HK-2 (cell line): ENCODE results near the gene CD79A.
"Not testable (repeated sequence)": the region's sequence is repeated elsewhere in the genome, so short reads cannot be mapped to it uniquely, and the experiment has no call there.

ENCODE experiments used
- DNase-seq: peaks from one replicate; pipeline ENCODE4 v3.0.0-alpha.2; 2018; ENCODE audit not compliant: unreplicated experiment

Gene CD79A

DNA sequence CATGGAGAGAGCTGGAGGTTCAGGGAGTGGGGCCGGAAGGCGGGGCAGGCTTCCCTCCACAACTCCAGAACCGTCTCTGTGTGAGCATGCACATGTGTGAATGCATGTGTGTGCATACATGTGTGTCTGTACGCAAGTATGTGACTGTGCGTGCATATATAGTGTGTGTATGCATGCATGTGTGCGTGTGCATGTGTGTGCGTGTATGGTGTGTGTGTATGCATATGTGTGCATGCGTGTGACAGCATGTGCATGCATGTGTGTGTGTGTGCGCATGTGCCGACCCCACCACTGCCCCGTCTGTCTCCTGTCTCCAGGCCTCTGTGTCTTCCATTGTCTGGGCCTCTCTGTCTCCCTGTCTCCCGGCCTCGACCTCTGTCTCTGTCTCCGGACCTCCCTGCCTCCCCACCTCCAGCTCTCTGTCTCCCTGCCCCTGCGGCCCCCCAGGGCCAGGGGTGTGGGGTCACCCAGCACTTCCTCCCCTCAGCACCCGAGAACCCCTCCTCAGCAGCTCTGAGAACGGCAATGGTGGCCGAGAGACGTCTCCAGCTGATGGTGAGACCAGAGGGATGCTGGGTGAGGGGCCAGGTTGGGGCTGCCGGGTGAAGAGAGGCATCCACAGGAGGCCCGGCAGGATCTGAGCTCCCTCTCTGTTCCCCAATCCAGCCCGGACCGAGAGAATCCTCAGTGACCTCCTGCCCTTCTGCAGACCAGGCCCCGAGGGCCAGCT is 28.4 kb downstream of the CD79A start:
- no peak for DNase-seq

DNA sequence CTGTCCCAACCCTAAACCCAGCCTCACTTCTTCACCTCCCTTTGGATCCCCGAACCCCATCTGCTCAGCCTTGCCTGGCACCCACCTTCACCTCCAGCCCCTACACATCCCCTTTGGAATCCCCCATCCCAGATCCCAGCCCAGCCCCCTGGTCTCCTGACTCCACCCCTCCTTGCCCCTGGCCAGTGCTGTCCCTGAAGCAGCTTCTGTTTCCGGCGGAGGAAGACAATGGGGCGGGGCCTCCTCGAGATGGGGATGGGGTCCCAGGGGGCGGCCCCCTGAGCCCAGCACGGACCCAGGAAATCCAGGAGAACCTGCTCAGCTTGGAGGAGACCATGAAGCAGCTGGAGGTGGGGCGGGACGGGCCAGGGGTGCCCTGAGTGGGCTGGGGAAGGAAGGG is 29.2 kb downstream of the CD79A start:
- no peak for DNase-seq

- no peak for DNase-seq
Measured at GRCh38 chr19:41906916-41907680, 30.0 kb downstream of the CD79A start.

DNA sequence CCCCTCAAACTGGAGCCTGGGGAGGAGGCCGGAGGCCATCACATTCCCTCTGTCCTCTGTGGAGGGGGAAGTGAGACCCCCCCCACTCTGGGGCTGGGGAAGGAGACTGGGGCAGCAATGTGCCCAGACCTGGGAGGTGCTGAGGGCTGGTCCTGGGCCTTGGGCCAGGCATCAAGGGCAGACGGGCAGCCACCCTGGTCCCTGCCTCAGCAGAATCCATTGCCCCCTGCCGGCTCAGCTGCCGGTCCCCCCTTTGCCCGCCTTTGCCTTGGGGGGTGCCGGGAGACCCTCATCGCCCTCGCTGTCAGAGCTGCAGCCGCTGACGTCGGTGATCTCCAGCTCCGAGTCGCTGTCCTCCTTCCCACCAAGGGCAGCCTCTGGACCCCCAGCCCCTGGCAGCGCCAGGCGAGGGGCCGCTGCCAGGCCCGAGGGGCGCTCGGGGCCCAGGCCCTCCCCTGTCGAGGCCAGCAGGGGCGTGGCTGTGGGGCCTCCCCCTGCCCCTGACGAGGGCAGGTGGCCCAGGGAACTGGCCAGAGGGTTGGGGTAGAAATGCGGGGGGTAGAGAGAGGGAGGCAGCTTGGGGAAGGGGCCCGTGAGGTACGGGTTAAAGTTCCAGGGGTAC is 31.0 kb downstream of the CD79A start:
- no peak for DNase-seq

DNA sequence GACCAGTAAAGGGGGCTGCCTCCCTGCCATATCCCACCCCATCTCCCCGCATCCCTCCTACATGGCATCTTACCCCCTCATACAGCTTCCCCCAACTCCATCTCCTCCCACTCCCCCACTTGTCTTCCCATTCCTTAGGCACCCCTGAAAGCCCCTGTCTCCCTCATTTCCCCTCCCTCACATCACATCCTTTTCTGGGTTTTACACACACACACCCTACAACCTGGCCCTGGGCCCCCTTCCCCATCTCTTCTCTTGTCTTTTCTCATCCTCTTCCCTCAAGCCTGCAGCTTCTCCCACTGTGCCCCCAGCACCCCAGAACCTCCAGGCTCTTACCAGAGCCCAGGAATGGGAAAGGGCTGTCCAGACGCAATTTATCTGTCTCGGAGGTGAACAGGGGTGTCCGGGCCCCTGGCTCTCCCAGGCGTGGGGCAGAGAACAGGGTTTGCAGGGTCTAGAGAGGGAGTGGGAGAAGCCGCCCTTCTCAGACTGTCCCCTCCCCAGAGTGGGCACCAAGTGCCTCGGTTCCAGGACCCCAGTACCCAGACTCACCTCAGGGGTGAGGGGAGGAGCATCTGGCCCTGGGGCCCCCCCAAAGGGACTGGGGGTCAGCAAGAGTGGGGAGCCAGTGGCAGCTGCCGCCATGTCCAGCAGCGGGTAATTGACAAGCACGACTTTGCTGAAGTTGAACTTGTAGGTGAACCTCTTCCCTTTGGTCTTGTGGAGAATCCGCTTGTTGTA is 31.8 kb downstream of the CD79A start:
- DNase-seq = no peak

- no peak for DNase-seq
Measured at GRCh38 chr19:41909706-41910105, 32.6 kb downstream of the CD79A start.

GRCh38 chr19:41910240-41910991 is 33.3 kb downstream of the CD79A start:
- no peak for DNase-seq

DNA sequence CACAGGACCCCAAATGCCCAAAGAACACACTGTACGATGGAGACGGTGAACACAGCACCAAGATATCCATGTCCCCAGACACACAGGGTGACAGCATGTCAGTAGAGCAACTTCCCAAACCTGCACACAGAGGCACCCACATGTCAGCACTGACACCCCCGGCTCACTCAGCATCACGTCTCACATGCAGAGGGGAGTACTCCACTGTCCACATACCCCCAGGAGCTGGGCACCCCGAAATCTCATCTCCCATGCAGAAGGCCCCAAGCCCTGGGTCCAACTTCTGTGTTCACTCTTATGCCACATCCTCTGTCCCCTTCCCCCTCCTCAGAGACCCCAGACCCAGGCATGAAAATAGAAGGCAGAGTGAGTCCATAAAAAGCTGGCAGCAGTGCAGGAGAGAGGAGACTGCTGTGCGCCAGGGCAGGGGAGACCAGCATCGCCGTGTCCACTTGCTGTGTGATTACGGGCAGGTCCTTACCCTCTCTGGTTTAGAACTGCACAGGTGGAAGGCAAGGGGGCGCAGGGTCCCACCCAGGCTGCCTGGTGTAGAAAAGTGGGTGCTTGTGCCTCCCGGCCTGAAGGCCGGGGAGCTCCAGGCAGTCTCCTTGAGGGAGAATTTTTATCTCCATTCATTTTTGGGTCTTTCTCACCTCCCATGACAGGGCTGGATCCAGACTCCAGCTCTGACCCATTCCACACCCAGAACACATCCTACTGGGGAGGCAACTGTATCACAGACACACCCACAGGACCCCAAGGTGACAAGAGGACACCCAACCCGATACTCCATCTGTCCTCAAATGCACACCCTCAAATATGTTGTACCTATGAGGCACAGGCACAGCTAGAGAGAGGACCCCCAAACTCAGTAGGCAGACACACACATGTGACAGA is 34.2 kb downstream of the CD79A start:
- no peak for DNase-seq

GRCh38 chr19:41911889-41912731 is 35.0 kb downstream of the CD79A start:
- no peak for DNase-seq

DNA sequence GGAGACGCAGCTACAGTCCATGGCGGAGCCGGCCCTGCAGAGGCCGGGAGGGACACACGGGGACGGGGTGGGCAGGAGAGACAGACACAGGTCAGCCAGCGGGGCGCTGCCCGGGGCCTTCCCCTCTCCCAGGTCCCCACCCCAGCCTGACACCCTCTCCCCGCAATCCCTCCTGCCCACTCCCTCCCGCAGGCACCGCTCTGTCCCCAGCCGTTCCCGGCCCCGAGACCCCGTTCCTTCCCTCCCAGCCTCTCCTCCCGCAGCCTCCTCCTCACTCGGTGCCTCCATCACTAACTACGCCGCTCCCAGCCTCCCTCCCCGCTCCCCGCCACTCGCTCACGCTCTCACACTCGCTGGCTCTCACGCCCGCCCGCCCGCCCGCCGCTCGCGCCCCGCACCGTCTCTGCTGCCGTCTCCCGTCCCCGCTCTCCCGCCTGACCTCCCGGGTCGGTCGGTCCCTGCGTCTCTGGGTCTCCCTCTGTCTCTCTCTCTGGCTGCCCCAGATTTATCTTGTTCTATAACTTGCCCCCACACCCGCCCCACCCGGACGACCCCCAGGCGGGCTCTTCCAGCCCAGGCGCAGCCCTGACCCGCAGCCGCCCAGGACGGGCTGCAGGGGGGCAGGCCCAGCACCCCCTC is 35.9 kb downstream of the CD79A start:
- DNase-seq = no peak

- no peak for DNase-seq
Measured at GRCh38 chr19:41913538-41914423, 36.7 kb downstream of the CD79A start.

- DNase-seq = not testable (repeated sequence)
Measured at GRCh38 chr19:41914424-41914834, 37.4 kb downstream of the CD79A start.

DNA sequence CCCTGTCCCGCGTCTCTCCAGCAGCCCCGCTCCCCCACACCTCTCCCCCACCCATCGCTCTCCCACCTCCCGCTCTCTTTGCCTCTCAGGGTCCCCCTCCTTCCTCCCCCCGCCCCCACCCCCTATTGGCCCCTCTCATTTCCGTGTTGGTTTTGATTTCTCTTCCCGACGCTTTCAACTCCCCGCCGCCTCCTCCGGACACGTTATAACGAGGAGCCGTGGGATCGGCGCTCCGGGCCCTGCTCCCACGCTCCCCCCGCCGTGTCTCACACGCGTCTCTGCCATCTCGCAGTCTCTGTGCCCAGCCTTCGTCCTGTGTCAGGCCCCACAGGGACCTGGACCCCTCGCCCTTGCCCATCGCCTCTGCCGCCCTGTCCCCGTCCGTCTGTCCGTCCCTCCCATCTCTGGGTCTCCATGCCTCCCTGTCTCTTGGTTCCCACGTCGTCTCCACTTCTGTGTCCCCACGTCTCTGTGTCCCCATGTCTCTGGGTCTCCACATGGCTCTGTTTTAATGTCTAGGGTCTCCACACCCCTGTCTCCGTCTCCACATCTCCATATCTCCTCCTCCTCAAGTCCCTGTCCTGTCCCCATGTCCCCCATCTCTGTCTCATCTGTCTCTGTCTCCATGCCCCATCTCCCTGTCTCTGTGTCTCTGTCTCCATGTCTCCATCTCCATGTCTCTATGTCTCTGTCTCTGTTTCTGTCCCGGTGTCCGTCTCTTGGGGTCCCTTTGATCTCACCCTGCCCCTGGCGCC is 38.1 kb downstream of the CD79A start:
- DNase-seq = no peak

DNA sequence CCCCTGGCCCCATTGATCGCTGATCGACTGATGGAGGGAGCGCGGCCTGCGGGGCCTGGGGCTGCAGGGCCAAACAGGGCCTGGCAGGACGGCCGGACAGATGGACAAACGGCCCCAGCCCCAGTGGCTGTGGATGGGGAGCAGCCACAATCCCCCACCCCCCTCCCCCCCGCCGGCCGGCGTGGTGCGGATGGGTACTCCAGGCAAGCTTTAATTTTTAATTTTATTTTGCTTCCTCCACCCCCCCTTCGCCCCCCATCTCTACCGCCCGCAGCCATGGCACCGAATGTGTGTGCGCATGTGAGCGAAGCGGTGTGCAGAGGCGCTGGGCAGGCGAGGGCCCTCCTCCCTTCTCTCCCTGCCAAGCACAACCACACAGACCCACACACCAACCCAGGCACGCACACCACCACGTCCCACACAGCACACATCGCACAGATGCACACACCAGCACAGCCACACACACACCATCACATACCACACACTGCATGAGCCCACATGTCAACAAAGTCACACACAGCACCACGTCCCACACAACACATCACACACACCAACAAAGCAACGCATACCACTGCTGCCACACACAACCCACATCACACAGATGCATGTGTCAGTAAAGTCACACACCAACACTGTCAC is 38.8 kb downstream of the CD79A start:
- no peak for DNase-seq

- no peak for DNase-seq
Measured at GRCh38 chr19:41917676-41918075, 40.6 kb downstream of the CD79A start.

GRCh38 chr19:41918095-41918494 is 41.0 kb downstream of the CD79A start:
- no peak for DNase-seq
